GM19455 (cell line): ENCODE measurements around the gene ZNF76.
A peak's percentile ranks its signal among the peaks of the same experiment; 100 is the strongest.

ENCODE experiments used
- ATAC-seq: cut with Tn5 transposase; IDR thresholded peaks from one replicate; pipeline ENCODE4 v1.9.1; 2021; ENCODE audit not compliant: unreplicated experiment

The ZNF76 gene

GRCh38 chr6:35259194-35259947, at the start of gene ZNF76:
Gene ZNF76, plus strand, starts transcription at chr6:35259735. Its CDS starts 21,417 bp downstream, at chr6:35281152.
- peak; percentile 84 for ATAC-seq

- ATAC-seq: no peak
Observed at GRCh38 chr6:35213298-35213791, 46.2 kb upstream of the ZNF76 start.

- no peak for ATAC-seq
Observed at GRCh38 chr6:35213824-35214756, 45.4 kb upstream of the ZNF76 start, which contains the start of gene SCUBE3. Gene SCUBE3, plus strand, starts transcription at chr6:35213956. Its CDS starts 463 bp downstream, at chr6:35214419.

- ATAC-seq: no peak
Observed at GRCh38 chr6:35214869-35215664, 44.5 kb upstream of the ZNF76 start.

GRCh38 chr6:35215665-35216411, 43.7 kb upstream of the ZNF76 start:
- ATAC-seq: no peak

- no peak for ATAC-seq
Observed at GRCh38 chr6:35216412-35216732, 43.2 kb upstream of the ZNF76 start.

- no peak for ATAC-seq
Observed at GRCh38 chr6:35216851-35217811, 42.4 kb upstream of the ZNF76 start.

- ATAC-seq: no peak
Observed at GRCh38 chr6:35218021-35218420, 41.5 kb upstream of the ZNF76 start.

GRCh38 chr6:35218456-35218855, 41.1 kb upstream of the ZNF76 start:
- no peak for ATAC-seq

GRCh38 chr6:35219683-35220326, 39.7 kb upstream of the ZNF76 start:
- ATAC-seq: no peak

GRCh38 chr6:35220711-35221110, 38.8 kb upstream of the ZNF76 start:
- ATAC-seq: no peak

GRCh38 chr6:35223396-35223795, 36.1 kb upstream of the ZNF76 start:
- ATAC-seq: no peak

- ATAC-seq: no peak
Observed at GRCh38 chr6:35224720-35225119, 34.8 kb upstream of the ZNF76 start.

- ATAC-seq: no peak
Observed at GRCh38 chr6:35228481-35228880, 31.1 kb upstream of the ZNF76 start.

- no peak for ATAC-seq
Observed at GRCh38 chr6:35229304-35229703, 30.2 kb upstream of the ZNF76 start.

- no peak for ATAC-seq
Observed at GRCh38 chr6:35230498-35230897, 29.0 kb upstream of the ZNF76 start.

- ATAC-seq: no peak
Observed at GRCh38 chr6:35230950-35231349, 28.6 kb upstream of the ZNF76 start.

- ATAC-seq: no peak
Observed at GRCh38 chr6:35231563-35231962, 28.0 kb upstream of the ZNF76 start.

- no peak for ATAC-seq
Observed at GRCh38 chr6:35234901-35235300, 24.6 kb upstream of the ZNF76 start.
